ENCODE measurements around the gene PARP16. TPM values are rescaled to one million over a fixed set of nuclear protein-coding genes. Genes with fewer than 3 reads are reported as not detected.

PARP16 gene
- polyA plus RNA-seq, 1 experiment = 5.2 TPM

- no peaks in the 10 kb centered on the region for H3K27me3 ChIP-seq (ENCODE audit: control insufficient read depth, insufficient read depth, low read length)
- DNase-seq (ENCODE audit: low read depth) = no peak
- H3K4me3 ChIP-seq (ENCODE audit: low read depth, low read length) = no peak overlapping the region
- TF ChIP-seq CTCF (IDR thresholded peaks at IDR 0.05; ENCODE audit: insufficient read depth, low read depth, low read length) = no peak
- CTCF ChIA-PET = interaction anchor here (0.7 kb wide), 1 partner anchor 200 kb away, joined by 3 read pairs; no protein-coding TSS in a partner anchor
- POLR2A ChIA-PET = no interaction called here
- H3K36me3 ChIP-seq (ENCODE audit: control insufficient read depth, insufficient read depth, low read length) = no peaks in the 10 kb centered on the region
Observed at GRCh38 chr15:65302061-65302460, 15.4 kb upstream of the PARP16 start.

GRCh38 chr15:65300924-65301441, 14.3 kb upstream of the PARP16 start:
- DNase-seq (ENCODE audit: low read depth) = no peak
- ChIA-PET POLR2A (no interaction called here), CTCF (interaction anchor here (1.2 to 2.1 kb wide), 4 partner anchors 84 to 116 kb away, joined by 3 to 6 read pairs (median 5); partner anchors contain the start of gene CLPX)
- Histone ChIP-seq H3K27me3 (ENCODE audit: control insufficient read depth, insufficient read depth, low read length) (no peaks in the 10 kb centered on the region), H3K36me3 (ENCODE audit: control insufficient read depth, insufficient read depth, low read length) (no peaks in the 10 kb centered on the region), H3K4me3 (ENCODE audit: low read depth, low read length) (no peak overlapping the region)
- no peak for TF ChIP-seq CTCF (IDR thresholded peaks at IDR 0.05; ENCODE audit: insufficient read depth, low read depth, low read length)

- Histone ChIP-seq H3K4me3 (ENCODE audit: low read depth, low read length) (no peak overlapping the region), H3K36me3 (ENCODE audit: control insufficient read depth, insufficient read depth, low read length) (no peaks in the 10 kb centered on the region), H3K27me3 (ENCODE audit: control insufficient read depth, insufficient read depth, low read length) (no peaks in the 10 kb centered on the region)
- ChIA-PET CTCF (interaction anchor here (0.6 to 2.5 kb wide), 5 partner anchors 13 to 113 kb away, joined by 3 to 22 read pairs (median 9); partner anchors contain the start of gene CLPX), POLR2A (no interaction called here)
- TF ChIP-seq CTCF (IDR thresholded peaks at IDR 0.05; ENCODE audit: insufficient read depth, low read depth, low read length) = no peak
- no peak for DNase-seq (ENCODE audit: low read depth)
Observed at GRCh38 chr15:65298731-65299130, 12.0 kb upstream of the PARP16 start.

GRCh38 chr15:65292938-65293518, 6.3 kb upstream of the PARP16 start:
- H3K36me3 ChIP-seq (ENCODE audit: control insufficient read depth, insufficient read depth, low read length) = no peaks in the 10 kb centered on the region
- ChIA-PET POLR2A (no interaction called here), CTCF (no interaction called here)
- H3K4me3 ChIP-seq (ENCODE audit: low read depth, low read length) = no peak overlapping the region
- no peaks in the 10 kb centered on the region; the same call in 1 of the 2 replicates for H3K27me3 ChIP-seq (ENCODE audit: control insufficient read depth, insufficient read depth, low read length)
- no peak for DNase-seq (ENCODE audit: low read depth)
- no peak for TF ChIP-seq CTCF (IDR thresholded peaks at IDR 0.05; ENCODE audit: insufficient read depth, low read depth, low read length)

- no peak for TF ChIP-seq CTCF (IDR thresholded peaks at IDR 0.05; ENCODE audit: insufficient read depth, low read depth, low read length)
- Histone ChIP-seq H3K27me3 (ENCODE audit: control insufficient read depth, insufficient read depth, low read length) (no peaks in the 10 kb centered on the region; the same call in 1 of the 2 replicates), H3K36me3 (ENCODE audit: control insufficient read depth, insufficient read depth, low read length) (no peaks in the 10 kb centered on the region), H3K4me3 (ENCODE audit: low read depth, low read length) (no peak overlapping the region)
- no peak for DNase-seq (ENCODE audit: low read depth)
- POLR2A ChIA-PET = interaction anchor here (1.1 kb wide), 1 partner anchor 14 kb away, joined by 3 read pairs; the partner anchor contains the start of gene RNU5B-1
- CTCF ChIA-PET = interaction anchor here (1.4 kb wide), 1 partner anchor 20 kb away, joined by 4 read pairs; no protein-coding TSS in a partner anchor
Observed at GRCh38 chr15:65290228-65290627, 3.5 kb upstream of the PARP16 start.
